ENCODE data around the gene TENM4.

- TF ChIP-seq CTCF (IDR thresholded peaks at IDR 0.05), result no peak
- no peak for TF ChIP-seq POLR2A (IDR thresholded peaks at IDR 0.05)
Observed at GRCh38 chr11:78878631-78879030, 562.2 kb downstream of the TENM4 start.
